GM12873 (cell line): ENCODE data around the gene AGFG1.

Source experiments
- CTCF ChIP-seq: IDR thresholded peaks from 2 replicates; pipeline ENCODE4 v1.5.1; 2012; ENCODE audit warnings: low read depth, mild to moderate bottlenecking, moderate library complexity, low read length, control low read depth; ENCODE audit not compliant: insufficient read depth; ENCODE audit errors: missing control alignments

The AGFG1 gene

GRCh38 chr2:227482638-227483340 is 10.8 kb downstream of the AGFG1 start:
- TF ChIP-seq CTCF, result no peak

- TF ChIP-seq CTCF, result no peak
Measured at GRCh38 chr2:227485429-227485828, 13.5 kb downstream of the AGFG1 start.

- no peak for TF ChIP-seq CTCF
Measured at GRCh38 chr2:227486688-227487087, 14.7 kb downstream of the AGFG1 start.

GRCh38 chr2:227488045-227488444 is 16.1 kb downstream of the AGFG1 start:
- no peak for TF ChIP-seq CTCF

GRCh38 chr2:227491386-227491785 is 19.4 kb downstream of the AGFG1 start:
- no peak for TF ChIP-seq CTCF

- no peak for TF ChIP-seq CTCF
Measured at GRCh38 chr2:227493524-227493923, 21.6 kb downstream of the AGFG1 start.

GRCh38 chr2:227497158-227497557 is 25.2 kb downstream of the AGFG1 start:
- no peak for TF ChIP-seq CTCF
